T1000 (cell line): ENCODE data around the gene PPP1R7.

ENCODE experiments used
- DNase-seq: peaks from one replicate; lab custom pipeline; 2025; ENCODE audit warnings: mixed read lengths; lab: John Stamatoyannopoulos, UW

Gene PPP1R7

DNA sequence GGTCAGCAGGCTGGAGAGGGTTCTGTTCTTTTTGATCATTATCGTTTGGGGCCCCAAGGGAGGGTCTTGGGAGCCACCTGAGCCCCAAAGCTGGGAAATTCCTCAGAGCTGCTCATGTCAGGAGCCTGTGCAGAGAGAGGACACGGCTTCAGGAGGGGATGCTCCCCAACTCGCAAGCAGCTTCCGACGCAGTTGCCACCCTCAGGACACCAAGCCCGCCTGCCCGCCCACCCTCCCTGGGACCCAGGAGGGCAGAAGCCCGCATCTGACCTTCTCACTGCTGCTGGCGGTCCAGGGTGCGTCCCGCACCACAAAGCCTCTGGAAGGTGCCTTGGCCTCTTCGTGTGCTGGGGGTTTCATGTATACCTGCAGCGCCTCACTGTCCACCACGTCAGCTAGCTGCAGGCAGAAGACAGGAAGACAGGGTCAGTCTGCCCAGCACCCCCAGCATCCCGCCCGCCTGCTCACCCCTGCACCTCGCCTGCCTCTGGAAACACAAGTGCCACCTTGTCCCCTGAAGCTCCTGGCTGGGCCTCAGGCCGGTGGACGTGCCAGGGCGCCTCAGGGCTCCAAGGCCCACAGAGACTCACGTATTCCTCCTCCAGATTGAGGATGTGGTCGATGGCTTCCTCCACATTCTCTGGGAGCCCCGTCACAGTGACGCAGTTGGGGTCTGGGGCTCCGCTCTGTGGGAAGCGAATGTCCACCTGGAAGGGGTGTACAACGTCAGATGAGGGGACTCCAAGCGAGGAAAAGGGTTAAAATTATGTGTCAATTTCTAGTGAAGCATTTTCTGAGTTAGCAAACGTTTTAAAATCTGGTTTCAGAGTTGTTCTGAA, 79.5 kb downstream of the PPP1R7 start:
- no peak for DNase-seq

DNA sequence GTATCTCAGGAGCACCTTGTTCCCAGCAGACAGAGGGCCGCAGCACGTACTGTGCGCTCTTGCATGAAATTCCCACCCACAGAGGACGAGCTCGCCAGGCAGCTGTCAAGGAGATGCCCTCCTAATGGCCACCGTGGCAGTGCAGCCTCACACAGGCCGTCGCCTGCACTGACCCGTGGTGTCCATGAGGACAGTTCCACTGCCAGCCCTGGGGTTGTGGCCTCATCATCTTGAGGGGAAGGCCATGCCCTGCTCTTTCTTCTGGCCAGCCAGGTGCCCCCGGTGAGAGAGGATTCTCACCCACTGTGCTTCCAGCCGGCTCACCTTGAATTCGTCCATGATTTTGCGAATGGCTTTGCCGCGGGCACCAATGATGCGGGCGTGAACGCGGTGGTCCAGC, 80.2 kb downstream of the PPP1R7 start:
- DNase-seq, result no peak

DNA sequence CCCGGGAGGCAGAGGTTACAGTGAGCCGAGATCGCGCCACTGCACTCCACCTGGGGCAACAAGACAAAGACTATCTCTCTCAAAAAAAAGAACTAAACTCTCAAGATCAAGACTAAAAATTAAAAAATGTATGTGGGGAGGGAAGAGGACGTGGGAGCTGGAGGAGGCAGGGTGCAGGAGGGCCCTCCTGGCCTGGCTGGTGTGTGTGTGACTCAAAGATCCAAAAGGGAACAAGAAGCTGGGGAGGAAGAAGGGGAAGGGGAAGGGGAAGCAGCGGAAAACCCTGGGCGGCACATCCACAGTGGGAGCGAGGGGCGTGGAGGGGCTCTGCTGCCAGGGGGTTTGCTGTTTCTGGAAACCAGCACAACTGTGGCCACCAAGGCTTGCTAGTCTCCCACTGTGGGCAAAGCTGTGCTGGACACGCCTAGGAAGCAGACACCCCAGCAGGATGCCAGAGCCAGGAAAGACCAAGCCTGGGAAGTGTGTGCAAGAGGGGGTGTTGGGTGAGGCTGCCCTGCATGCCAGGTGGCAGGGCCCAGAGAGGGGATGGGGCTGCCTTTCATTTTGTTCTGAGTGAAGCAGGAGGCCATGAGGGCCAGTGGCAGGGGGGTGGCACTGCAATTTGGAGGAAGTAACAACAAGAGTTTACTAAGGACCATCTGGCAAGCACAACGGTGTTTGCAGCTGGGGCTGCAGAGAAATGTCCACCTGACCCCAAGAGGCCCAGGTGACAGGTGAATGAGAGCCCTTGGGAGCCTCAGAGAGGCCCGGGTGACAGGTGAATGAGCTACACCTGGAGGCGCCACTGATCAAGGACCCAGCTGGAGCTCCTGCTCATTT, 82.7 kb downstream of the PPP1R7 start:
- DNase-seq, result no peak
